GM18858 (cell line): ENCODE results near the gene PSMB8.

Experiments used
- ATAC-seq: cut with Tn5 transposase; IDR thresholded peaks from one replicate; pipeline ENCODE4 v1.9.1; 2021; ENCODE audit not compliant: unreplicated experiment

The PSMB8 gene

GRCh38 chr6:32857156-32857891 lies 13.5 kb upstream of the PSMB8 start:
- ATAC-seq: no peak

GRCh38 chr6:32855467-32856174 lies 11.8 kb upstream of the PSMB8 start:
- ATAC-seq: no peak

DNA sequence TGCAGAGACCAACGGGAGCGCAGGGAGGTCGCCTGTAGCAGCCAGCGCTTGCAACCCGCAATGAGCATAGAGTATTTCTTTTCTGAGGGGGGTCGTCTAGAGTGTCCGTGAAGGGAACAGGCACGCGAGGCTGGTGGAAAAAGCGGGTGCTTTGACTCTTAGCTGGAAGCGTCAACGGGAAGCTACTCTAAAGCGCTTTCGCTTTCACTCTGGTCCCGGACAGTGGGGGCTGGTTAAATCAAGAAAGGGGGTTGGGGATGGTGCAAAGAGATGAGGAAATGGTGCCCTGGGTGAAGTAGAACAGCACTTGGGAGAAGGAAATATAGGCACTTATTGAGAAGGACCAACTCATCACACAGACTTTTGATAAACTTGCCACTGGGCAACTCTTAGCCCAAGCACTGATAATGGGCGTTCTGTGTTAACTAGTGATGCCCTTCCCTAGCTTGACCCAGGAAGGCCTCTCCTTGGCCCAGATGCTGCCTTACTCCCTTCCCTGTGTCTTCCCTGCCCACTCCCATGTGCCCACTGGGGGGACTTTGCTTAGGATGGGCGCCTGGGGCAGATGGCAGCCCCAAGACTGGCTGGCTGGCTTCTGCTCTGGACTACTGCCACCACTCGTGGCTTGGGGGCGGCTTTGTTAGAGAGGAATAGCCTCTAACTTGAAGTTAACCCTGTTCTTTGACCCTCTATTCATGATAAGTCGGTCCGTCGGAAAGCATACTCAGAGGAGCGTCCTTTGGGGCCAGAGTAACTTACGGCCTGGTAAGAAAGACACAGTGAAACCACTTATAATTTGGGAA lies 10.7 kb upstream of the PSMB8 start:
- no peak for ATAC-seq

DNA sequence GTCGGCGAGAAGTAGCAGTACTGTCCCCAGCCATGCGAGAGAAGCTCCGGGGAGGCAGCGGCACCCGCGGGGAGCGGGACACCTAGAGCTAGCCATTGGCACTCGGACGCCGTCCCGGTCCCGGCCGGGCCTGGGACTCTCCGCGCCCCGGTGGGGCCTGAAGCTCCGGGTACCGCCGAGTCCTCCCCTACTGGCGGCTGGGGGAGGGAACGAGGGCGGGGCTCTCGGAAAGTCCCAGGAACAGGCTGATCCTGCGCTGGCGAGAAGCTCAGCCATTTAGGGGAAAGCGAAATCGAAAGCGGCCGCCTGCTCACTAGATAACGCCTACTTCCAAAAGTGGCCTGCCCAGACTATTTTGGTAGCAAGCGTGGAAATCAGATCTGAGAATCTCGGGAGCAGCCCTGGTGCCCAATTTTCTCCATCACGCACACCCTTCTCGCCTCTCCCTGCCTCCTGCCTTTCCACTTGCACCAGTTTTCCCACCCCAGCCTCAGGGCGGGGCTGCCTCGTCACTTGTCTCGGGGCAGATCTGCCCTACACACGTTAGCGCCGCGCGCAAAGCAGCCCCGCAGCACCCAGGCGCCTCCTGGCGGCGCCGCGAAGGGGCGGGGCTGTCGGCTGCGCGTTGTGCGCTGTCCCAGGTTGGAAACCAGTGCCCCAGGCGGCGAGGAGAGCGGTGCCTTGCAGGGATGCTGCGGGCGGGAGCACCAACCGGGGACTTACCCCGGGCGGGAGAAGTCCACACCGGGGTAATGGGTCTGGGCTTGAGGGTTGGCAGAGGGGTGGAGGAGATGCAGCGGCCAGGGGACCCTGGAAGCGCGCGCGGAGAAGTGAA lies 9.9 kb upstream of the PSMB8 start, which contains the start of the genes PSMB9 and TAP1:
Gene PSMB9 (plus strand): TSS at position 652 of the 835 bp plus-strand sequence. CDS start 38 bp downstream, at position 690.
Gene TAP1 (minus strand): TSS at position 164 of the 835 bp plus-strand sequence. CDS start 68 bp downstream, at position 96.
- ATAC-seq: peak; percentile 55

GRCh38 chr6:32852844-32853540 lies 9.1 kb upstream of the PSMB8 start:
- peak; percentile 10 for ATAC-seq

- ATAC-seq: no peak
Measured at GRCh38 chr6:32852018-32852843, 8.4 kb upstream of the PSMB8 start.

DNA sequence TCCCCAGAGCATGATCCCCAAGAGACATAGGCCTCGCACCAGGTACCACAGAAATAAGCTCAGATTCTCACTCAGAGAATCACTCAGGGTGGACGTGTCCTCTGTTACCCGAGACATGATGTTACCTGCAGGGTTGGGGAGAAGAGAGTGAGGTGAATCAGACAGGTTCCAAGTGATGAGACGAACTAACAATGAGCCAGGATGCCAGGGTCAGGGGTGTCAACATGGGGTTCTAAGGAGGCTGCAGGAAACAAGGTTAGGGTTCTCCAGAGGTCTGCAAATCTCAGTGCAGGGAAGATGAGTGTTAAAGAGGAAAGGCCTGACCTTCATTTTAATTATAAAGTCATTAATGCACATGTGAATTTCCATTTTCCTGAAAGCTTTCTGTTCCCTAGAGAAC lies 7.2 kb upstream of the PSMB8 start:
- no peak for ATAC-seq

DNA sequence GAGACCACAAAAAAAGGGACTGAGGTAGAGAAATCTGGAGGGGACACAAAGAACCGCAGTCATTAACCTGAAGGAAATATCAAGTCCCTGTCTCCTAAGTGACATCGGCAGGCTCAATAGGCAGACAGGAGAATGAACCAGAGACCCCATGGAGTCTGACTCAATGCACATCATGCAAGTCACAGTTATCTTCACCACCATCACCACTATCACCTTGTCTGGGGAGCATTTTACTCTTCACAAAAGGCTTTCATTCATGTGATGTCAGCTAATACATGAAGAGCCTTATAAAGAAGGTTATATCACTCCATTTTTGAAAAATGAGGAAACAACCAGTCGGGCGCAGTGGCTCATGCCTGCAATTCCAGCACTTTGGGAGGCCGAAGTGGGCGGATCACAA lies 5.3 kb upstream of the PSMB8 start:
- no peak for ATAC-seq

GRCh38 chr6:32847795-32848194 lies 3.9 kb upstream of the PSMB8 start:
- no peak for ATAC-seq

- ATAC-seq: no peak
Measured at GRCh38 chr6:32847004-32847403, 3.2 kb upstream of the PSMB8 start.

GRCh38 chr6:32845384-32845884 lies 1.6 kb upstream of the PSMB8 start:
- no peak for ATAC-seq

DNA sequence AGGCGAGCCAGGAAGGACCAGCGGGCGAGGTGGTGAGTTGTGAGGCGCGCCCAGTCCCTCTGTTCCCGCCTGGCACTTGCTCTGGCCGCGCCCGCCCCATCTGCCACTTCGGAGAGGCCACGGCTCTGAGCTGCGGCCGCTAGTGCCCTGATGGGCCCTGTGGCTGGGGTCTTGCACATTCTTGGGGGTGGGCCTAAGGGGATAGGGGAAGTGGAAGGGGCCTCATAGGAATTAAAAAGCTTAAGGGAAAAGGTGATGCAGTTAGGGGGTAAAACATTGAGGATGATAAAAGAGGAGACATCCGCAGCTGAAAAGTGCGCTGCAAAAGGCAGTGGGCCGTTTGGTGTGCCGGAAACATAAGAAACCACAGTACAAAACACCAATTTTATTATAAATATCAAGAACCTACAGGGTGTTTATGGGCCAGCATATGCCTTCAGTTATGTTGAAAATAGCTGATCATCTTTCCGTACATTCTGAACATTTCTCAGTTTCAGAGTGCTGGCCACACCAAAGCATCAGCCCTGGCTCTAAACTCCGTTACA lies 1.1 kb upstream of the PSMB8 start:
- no peak for ATAC-seq

- no peak for ATAC-seq
Measured at GRCh38 chr6:32843331-32843978, 392 bp downstream of the PSMB8 start.

- ATAC-seq: no peak
Measured at GRCh38 chr6:32842690-32843089, 1.2 kb downstream of the PSMB8 start.

DNA sequence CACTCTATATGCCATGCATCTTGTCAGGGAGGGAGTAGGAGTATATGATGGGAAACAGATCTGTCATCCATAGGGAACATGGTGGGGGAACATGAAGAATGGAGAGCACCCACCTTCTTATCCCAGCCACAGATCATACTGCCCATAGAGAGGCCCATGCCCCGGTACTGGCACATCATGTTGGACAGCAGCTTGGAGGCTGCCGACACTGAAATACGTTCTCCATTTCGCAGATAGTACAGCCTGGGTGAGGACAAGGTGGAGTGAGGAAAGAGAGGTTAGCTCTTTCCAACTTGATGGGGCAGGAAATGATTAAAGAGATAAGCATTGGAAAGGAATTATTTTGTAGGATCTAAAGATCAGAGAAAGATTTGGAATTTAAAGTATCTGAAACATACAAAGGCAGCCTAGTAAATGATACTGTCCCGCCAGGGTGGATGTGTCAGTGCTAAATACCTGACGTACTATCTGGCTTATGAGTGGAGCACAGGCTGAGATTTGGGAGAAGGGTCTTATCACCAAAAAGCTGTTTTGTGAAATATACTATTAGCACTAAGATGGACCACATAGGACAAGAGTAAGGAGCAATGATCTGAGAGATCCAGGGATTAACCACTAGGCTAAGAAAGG lies 1.7 kb downstream of the PSMB8 start:
- no peak for ATAC-seq

DNA sequence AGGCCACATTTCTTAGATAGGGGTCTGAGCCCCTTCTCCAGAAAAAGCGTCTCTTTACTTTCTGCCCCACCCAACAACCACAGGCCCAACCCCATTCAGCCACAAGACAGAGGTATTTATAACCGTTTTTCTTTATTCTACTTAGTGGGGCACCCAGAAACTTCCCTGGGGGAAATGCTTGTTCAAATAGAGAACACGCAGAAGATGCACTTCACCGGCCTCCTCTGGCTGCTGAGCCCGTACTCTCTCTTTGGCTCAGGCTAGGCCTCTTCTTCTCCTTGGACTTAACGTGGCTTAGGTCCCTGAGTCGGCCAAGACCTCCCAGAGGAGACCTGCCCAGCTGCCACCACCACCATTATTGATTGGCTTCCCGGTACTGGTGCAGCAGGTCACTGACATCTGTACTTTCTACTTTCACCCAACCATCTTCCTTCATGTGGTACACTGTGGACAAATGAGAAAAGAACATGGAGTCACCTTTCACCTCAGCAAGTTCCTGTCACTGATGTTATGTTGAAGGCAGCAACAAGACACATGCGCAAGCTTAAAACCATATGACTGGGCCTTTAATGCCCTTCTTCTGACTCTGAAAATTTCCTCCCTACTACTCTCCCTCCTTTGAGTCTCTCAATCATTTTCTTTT lies 3.1 kb downstream of the PSMB8 start:
- ATAC-seq: no peak

DNA sequence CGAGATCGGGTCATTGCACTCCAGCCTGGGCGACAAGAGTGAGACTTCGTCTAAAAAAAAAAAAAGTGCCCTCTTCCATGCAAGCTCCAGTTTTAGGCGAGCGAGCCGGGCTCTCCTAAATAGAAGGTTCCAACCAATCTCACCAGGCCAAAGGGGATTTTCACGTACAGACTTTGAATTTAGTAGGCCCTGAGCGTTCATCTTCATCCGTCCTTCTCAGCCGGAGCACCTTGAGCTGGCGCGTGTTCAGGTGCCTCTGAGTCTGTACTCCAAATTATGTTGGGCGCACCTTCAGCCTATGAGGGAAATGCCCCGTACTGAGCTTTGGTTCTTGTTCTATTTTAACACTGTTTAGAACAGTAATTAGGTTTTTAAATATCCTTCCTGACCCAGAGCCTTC lies 4.5 kb downstream of the PSMB8 start:
- no peak for ATAC-seq
